Hepatic stellate cell (primary cell): ENCODE measurements around the gene ZDHHC14.

ENCODE experiments used
- DNase-seq: peaks from one replicate; pipeline ENCODE4 v3.0.0; 2011; ENCODE audit warnings: low spot score

ZDHHC14 gene

GRCh38 chr6:157493173-157493572 is 112.2 kb downstream of the ZDHHC14 start:
- no peak for DNase-seq

DNA sequence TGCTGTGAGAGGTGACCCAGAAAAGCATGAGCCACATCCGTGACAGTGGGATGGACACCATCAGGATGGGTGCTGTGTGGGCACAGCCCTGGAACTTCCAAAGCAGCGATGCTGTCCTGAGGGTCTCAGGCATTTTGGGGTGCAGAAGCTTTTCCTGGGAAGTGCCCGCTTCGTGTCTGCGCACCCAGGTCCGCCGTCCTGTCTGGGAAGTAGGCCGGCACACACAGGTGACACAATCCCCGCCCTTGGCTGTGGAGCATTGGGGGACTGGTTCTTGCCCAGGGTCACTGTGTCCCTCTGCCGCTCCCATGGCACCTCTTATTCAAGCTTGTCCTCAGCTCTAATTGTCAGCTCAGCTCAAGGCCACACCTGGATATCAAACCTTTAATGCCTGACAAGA is 112.6 kb downstream of the ZDHHC14 start:
- no peak for DNase-seq

DNA sequence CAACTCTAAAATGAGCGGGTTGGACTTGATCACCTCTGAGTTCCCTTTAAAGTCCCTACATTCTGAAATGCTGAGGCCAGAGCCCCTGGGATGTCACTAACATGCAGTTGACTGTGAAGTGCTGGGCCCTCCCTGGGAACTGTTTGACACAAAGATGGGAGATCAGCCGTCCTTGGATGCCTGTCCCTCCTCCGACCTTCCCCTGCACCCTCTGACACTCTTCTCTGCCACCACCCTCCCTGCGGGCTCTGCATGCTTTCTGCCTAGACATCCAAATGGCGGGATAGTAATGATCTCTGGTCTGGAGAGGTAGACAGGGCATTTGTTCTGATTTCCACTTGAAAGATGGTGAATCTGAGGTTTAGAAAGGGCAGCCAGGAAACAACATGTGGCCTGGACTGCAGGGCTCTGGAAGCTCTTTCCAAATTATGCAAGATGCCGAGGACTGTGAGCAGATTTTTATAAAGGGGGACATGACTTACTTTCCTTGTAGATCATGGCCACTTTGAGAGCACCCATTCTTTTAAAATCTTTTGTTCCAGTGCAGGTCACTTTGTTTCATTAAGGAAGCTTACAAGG is 113.2 kb downstream of the ZDHHC14 start:
- no peak for DNase-seq

- DNase-seq = no peak
Measured at GRCh38 chr6:157496534-157497095, 115.6 kb downstream of the ZDHHC14 start.

DNA sequence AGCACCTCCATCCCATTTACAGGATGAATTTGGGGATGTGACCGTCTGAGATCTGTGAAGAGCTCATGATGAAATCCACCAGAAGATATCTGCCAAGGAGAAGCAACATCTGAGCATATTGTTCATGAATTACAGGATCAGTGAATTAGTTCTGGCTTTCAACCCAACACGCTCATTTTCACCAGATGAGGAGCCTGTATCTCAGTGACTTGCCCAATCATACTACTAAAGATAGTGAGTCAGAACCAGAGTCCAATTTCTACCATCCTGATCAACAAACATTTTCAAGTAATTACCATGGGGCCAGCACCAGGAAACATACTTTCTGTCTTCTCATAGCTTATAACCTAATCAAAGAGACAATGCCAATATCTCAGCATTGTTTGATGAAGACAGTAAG is 116.6 kb downstream of the ZDHHC14 start:
- DNase-seq = no peak

GRCh38 chr6:157498817-157499216 is 117.8 kb downstream of the ZDHHC14 start:
- DNase-seq = no peak

- no peak for DNase-seq
Measured at GRCh38 chr6:157500022-157500421, 119.0 kb downstream of the ZDHHC14 start.

GRCh38 chr6:157503018-157503747 is 122.2 kb downstream of the ZDHHC14 start:
- DNase-seq = no peak

GRCh38 chr6:157505912-157506491 is 125.0 kb downstream of the ZDHHC14 start:
- DNase-seq = no peak

- no peak for DNase-seq
Measured at GRCh38 chr6:157510323-157511188, 129.6 kb downstream of the ZDHHC14 start.

GRCh38 chr6:157511682-157512381 is 130.8 kb downstream of the ZDHHC14 start:
- no peak for DNase-seq

GRCh38 chr6:157512382-157512682 is 131.3 kb downstream of the ZDHHC14 start:
- DNase-seq = no peak

DNA sequence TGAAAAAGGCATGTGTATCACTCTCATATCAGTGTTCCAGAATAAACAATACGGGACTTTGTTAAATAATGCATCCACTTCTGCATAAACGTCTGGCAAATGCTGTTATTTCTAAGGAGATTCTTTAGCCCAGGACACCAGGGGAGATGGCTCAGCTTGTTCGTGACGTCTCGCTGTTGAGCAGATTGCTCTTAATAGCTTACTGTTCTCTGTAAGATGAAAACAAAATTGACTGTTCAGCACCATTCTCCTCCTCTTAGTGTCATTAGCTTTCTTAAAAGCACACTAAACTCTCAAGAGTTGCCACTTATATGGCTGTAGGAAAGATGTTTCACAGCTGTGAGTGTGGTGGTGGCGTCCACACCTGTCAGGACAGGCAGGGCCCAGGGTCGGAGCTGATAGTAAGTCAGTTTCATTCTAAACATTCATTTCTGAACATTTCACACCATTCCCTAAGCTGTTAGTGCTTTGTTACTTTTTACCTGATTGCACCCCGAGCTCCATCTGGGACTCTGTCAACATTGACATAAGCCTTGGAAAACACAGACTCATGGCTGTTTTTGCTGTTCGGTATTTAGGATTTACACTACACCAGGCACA is 132.1 kb downstream of the ZDHHC14 start:
- DNase-seq = no peak

GRCh38 chr6:157513619-157514485 is 132.9 kb downstream of the ZDHHC14 start:
- DNase-seq = no peak

DNA sequence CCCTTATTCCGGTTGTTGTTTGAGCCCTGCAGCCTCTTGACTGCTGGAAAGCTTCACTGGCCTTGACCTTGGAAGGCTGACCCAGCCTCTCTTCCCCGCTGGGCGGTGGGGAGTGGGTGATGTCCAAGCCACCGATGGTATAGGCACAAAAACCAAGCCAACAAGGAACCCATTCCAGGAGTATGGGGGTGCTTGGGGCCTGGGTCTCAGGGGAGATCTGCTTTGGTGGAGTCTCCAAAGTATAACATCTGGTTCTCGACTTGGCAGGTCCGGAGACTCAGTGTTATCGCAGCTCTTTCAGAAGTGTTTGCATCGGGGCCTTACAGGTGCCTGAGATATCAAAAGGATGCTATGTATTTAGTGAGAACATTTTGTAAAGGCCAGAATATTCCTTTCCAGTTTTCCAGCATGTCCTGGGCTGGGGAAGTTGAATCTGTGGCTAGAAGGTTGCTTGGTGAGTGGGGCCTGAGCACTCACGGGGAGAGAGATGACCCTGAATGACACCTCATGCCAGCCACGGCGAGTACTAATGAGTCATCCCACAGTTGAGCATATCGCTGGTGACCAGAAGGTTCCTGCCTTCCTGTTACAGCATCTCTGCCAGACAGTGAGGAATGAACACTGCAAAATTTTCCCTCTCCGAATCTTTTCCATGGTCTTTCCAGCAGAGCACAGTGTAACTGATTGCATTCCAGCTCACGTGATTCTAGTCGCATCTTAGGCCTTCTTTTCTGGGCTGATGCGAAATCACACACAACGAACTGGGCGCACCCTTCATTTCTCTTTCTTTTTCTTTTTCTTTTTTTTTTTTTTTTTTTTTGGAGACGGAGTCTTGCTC is 133.9 kb downstream of the ZDHHC14 start:
- peak; percentile 52 for DNase-seq

GRCh38 chr6:157516319-157517026 is 135.5 kb downstream of the ZDHHC14 start:
- DNase-seq = no peak

- no peak for DNase-seq
Measured at GRCh38 chr6:157517601-157518359, 136.8 kb downstream of the ZDHHC14 start.
